Liver (tissue), 9 donors: ENCODE results near the gene TBL2. TPM values are rescaled to one million over a fixed set of nuclear protein-coding genes. Genes with fewer than 3 reads are reported as not detected.
"Not testable (repeated sequence)": the region's sequence is repeated elsewhere in the genome, so short reads cannot be mapped to it uniquely, and the experiment has no call there.

Experiments used
- DNase-seq: peaks from one replicate; pipeline ENCODE4 v3.0.0-alpha.2; 2017; ENCODE audit warnings: low spot score
- H3K27ac ChIP-seq, 2 donors: one replicate each; pipeline ENCODE4 v1.7.0; 2013; ENCODE audit warnings: inconsistent platforms in 2 of 2, low read length in 2 of 2, control low read depth in 1 of 2, low read depth in 1 of 2, mild to moderate bottlenecking in 1 of 2
- H3K27me3 ChIP-seq, 4 donors: one replicate each; pipeline versions ENCODE4 v1.6.1 to v1.7.0; 2013; ENCODE audit warnings: low read length in 3 of 4, inconsistent platforms in 1 of 4, mild to moderate bottlenecking in 1 of 4, moderate library complexity in 1 of 4; ENCODE audit not compliant: control insufficient read depth in 4 of 4, insufficient read depth in 4 of 4
- H3K36me3 ChIP-seq, 4 donors: one replicate each; pipeline versions ENCODE4 v1.6.1 to v1.7.0; 2013; ENCODE audit warnings: low read length in 3 of 4, mild to moderate bottlenecking in 3 of 4, low read depth in 1 of 4, moderate library complexity in 1 of 4; ENCODE audit not compliant: control insufficient read depth in 4 of 4, insufficient read depth in 3 of 4
- H3K4me1 ChIP-seq, 4 donors: one replicate each; pipeline versions ENCODE4 v1.6.1 to v1.7.0; 2013; ENCODE audit warnings: low read length in 3 of 4, mild to moderate bottlenecking in 3 of 4, moderate library complexity in 1 of 4; ENCODE audit not compliant: control insufficient read depth in 4 of 4, insufficient read depth in 4 of 4
- H3K4me3 ChIP-seq, 3 donors: one replicate each; pipeline versions ENCODE4 v1.6.1 to v1.7.0; 2013; ENCODE audit warnings: low read length in 3 of 3, control low read depth in 1 of 3, low read depth in 1 of 3, mild to moderate bottlenecking in 1 of 3
- H3K9ac ChIP-seq, 2 donors: one replicate each; pipeline ENCODE4 v1.7.0; 2013; ENCODE audit warnings: low read length in 2 of 2, mild to moderate bottlenecking in 2 of 2, moderate library complexity in 2 of 2, control low read depth in 1 of 2, low read depth in 1 of 2
- H3K9me3 ChIP-seq, 4 donors: one replicate each; pipeline versions ENCODE4 v1.6.1 to v1.7.0; 2013; ENCODE audit warnings: low read length in 3 of 4; ENCODE audit not compliant: control insufficient read depth in 4 of 4
- ATF3 ChIP-seq: IDR thresholded peaks from 2 replicates; pipeline ENCODE4 v1.6.1; 2016; ENCODE audit warnings: antibody characterized with exemption
- CTCF ChIP-seq: fragments of 150-350 bp; IDR thresholded peaks from 2 replicates; pipeline ENCODE4 v1.5.1; 2017; ENCODE audit warnings: improper control_type of control experiment, low read depth, low read length; ENCODE audit not compliant: missing input control
- EGR1 ChIP-seq, 2 donors: IDR thresholded peaks; 2 replicates each; pipeline ENCODE4 v1.6.1; 2016 to 2018; ENCODE audit warnings: antibody characterized with exemption in 2 of 2, low read depth in 2 of 2
- FOXA2 ChIP-seq: IDR thresholded peaks from 2 replicates; pipeline ENCODE4 v1.6.1; 2016; ENCODE audit warnings: antibody characterized with exemption
- GABPA ChIP-seq, 2 donors: IDR thresholded peaks in 1 of 2; conservative IDR thresholded peaks in 1 of 2; 2 replicates each; pipeline ENCODE4 v1.6.1; 2016; ENCODE audit warnings: antibody characterized with exemption in 2 of 2, mild to moderate bottlenecking in 1 of 2, moderate library complexity in 1 of 2
- HNF4A ChIP-seq, 2 donors: conservative IDR thresholded peaks; 2 replicates each; pipeline ENCODE4 v1.6.1; 2016; ENCODE audit warnings: antibody characterized with exemption in 2 of 2, mild to moderate bottlenecking in 2 of 2
- HNF4G ChIP-seq: IDR thresholded peaks from 2 replicates; pipeline ENCODE4 v1.6.1; 2016; ENCODE audit warnings: antibody characterized with exemption
- JUND ChIP-seq, 2 donors: IDR thresholded peaks; 2 replicates each; pipeline ENCODE4 v1.6.1; 2016; ENCODE audit warnings: antibody characterized with exemption in 2 of 2
- MAX ChIP-seq: IDR thresholded peaks from 2 replicates; pipeline ENCODE4 v1.6.1; 2016; ENCODE audit warnings: antibody characterized with exemption
- NR2F2 ChIP-seq: IDR thresholded peaks from 2 replicates; pipeline ENCODE4 v1.6.1; 2016; ENCODE audit warnings: antibody characterized with exemption
- RAD21 ChIP-seq, 2 donors: IDR thresholded peaks; 2 replicates each; pipeline ENCODE4 v1.6.1; 2016; ENCODE audit warnings: antibody characterized with exemption in 2 of 2, mild to moderate bottlenecking in 2 of 2
- TAF1 ChIP-seq: conservative IDR thresholded peaks from 2 replicates; pipeline ENCODE4 v1.6.1; 2016; ENCODE audit warnings: antibody characterized with exemption, mild to moderate bottlenecking
- YY1 ChIP-seq: IDR thresholded peaks from 2 replicates; pipeline ENCODE4 v1.6.1; 2016; ENCODE audit warnings: antibody characterized with exemption, mild to moderate bottlenecking
- ZBTB33 ChIP-seq: IDR thresholded peaks from 2 replicates; pipeline ENCODE4 v1.6.1; 2016; ENCODE audit warnings: antibody characterized with exemption
- WGBS: extraction: QIAGEN DNeasy Blood & Tissue Kit; methylation state at CpG from one replicate; pipeline ENCODE4 v1.1.7; 2013; 5-methylcytosine and 5-hydroxymethylcytosine counted together
- polyA plus RNA-seq, 2 donors: library from polyadenylated mRNA; stranded (reverse) in 1 of 2; unstranded in 1 of 2; fragments of 200-250 nt in 1 of 2; fragments of >200 nt in 1 of 2; fragmentation: Nextera tagmentation in 1 of 2; extraction: Ambion mirVana in 1 of 2; gene quantifications; one replicate each; pipeline versions ENCODE4 v1.2.1 to v1.2.3, GENCODE V29; 2013 to 2015
- total RNA-seq, 2 donors: library from RNA; depleted of rRNA; stranded (reverse); fragments of >200 nt; gene quantifications; one replicate each; pipeline ENCODE4 v1.2.3, GENCODE V29; 2014
- donor health status: healthy.
- donor health status: healthy.
- donor health status: healthy.
- donor health status: healthy.
- donor health status: healthy.

The TBL2 gene
- total and polyA plus RNA-seq, 4 donors, result 10.9 to 36.6 (median 19.0) TPM

GRCh38 chr7:73541722-73542121 lies 36.7 kb downstream of the TBL2 start (continued):
- TF ChIP-seq ZBTB33 (no peak), RAD21 (IDR thresholded peaks at IDR 0.05) (no peak), HNF4G (no peak), JUND (IDR thresholded peaks at IDR 0.05) (no peak), FOXA2 (no peak)

- TF ChIP-seq TAF1 (no peak), HNF4A (conservative IDR thresholded peaks at IDR 0.05) (no peak), ATF3 (no peak), EGR1 (IDR thresholded peaks at IDR 0.05; ENCODE audit: low read depth in 2 of 2) (no peak)
- Histone ChIP-seq H3K4me1 (no peaks in the 10 kb centered on the region), H3K27me3 (no peaks in the 10 kb centered on the region), H3K9ac (no peak overlapping the region), H3K27ac (no peak overlapping the region), H3K4me3 (no peak overlapping the region), H3K36me3 (peaks cover 24 to 66% (median 57%) of the 10 kb centered on the region in 4 donors), H3K9me3 (no peaks in the 10 kb centered on the region)
- no peak for DNase-seq
- 95% methylated on average over 13 of the region's 13 CpGs for WGBS
These were observed 38.7 kb downstream of the TBL2 start for GRCh38 chr7:73539709-73540108.

- H3K36me3 ChIP-seq, result peaks cover 24 to 68% (median 53%) of the 10 kb centered on the region in 4 donors
- WGBS, result 97% methylated on average over 2 of the region's 2 CpGs
- H3K9me3 ChIP-seq, H3K4me3 ChIP-seq, H3K27me3 ChIP-seq, H3K9ac ChIP-seq, H3K4me1 ChIP-seq, DNase-seq, H3K27ac ChIP-seq: not testable (repeated sequence)
These were observed 39.9 kb downstream of the TBL2 start for GRCh38 chr7:73538510-73538909.

GRCh38 chr7:73537051-73537450 lies 41.3 kb downstream of the TBL2 start:
- DNase-seq, result no peak
- WGBS, result 95% methylated on average over 16 of the region's 16 CpGs
- Histone ChIP-seq H3K36me3 (peaks cover 22 to 57% (median 39%) of the 10 kb centered on the region in 4 donors), H3K27ac (no peak overlapping the region), H3K4me3 (no peak overlapping the region), H3K4me1 (no peaks in the 10 kb centered on the region), H3K27me3 (no peaks in the 10 kb centered on the region), H3K9ac (no peak overlapping the region), H3K9me3 (no peaks in the 10 kb centered on the region)
- TF ChIP-seq MAX (no peak), YY1 (no peak), GABPA (IDR thresholded peaks at IDR 0.05 in 1 of 2, conservative IDR thresholded peaks at IDR 0.05 in 1 of 2) (no peak), CTCF (no peak), NR2F2 (no peak), ATF3 (no peak), TAF1 (no peak)
